HG03066 (cell line): ENCODE data around the gene TUBA1C.
"Not testable (repeated sequence)": the region's sequence is repeated elsewhere in the genome, so short reads cannot be mapped to it uniquely, and the experiment has no call there.

Source experiments
- ATAC-seq: cut with Tn5 transposase; IDR thresholded peaks from one replicate; pipeline ENCODE4 v1.9.1; 2021; ENCODE audit warnings: low read depth; ENCODE audit not compliant: unreplicated experiment

Gene TUBA1C

DNA sequence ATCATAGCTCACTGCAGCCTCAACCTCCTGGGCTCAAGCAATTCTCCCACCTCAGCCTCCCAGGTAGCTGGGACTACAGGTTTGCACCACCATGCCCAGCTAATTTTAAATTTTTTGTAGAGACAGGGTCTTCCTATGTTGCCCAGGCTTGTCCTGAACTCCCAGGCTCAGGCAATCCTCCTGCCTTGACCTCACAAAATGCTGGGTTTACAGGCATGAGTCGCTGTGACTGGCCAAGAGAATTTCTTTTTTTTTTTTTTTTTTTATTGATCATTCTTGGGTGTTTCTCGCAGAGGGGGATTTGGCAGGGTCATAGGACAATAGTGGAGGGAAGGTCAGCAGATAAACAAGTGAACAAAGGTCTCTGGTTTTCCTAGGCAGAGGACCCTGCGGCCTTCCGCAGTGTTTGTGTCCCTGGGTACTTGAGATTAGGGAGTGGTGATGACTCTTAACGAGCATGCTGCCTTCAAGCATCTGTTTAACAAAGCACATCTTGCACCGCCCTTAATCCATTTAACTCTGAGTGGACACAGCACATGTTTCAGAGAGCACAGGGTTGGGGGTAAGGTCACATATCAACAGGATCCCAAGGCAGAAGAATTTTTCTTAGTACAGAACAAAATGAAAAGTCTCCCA is 18.0 kb downstream of the TUBA1C start:
- not testable (repeated sequence) for ATAC-seq

DNA sequence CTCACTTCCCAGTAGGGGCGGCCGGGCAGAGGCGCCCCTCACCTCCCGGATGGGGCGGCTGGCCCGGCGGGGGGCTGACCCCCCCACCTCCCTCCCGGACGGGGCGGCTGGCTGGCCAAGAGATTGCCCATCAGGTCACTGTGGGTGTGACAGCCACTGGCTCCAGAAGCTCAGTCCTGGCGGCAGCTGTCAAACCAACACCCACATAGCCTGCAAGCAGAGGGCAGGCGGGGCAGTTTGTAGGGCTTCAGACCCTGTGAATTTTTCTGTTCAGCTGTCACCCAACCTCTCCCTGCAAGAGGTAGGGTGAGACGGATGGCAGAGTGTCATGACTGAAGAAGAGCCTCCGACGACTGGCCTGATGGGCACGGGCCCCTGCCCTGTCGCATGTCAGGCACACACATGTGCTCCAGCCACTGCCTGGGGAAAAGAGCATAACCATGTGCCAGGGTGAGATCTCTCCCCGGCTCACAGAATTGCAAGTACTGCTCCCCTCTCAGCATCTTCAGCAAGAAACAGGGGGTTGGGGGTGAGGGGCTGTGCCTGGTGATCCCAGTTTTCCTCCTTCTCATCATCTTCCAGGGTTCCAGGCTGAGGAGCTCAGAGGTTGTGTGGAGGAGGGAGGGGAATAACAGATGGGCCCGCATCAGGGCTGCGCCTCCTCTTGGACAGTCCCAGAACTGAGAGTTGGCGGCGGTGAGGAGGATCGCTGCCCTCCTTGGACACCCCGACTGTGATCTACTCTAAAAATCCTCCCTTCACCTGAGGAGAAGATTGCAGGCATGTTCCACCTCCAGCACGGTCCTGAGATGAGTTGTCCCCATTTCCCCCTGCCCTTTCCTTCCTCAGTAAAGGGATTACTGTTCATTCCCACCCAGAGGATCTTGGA is 18.9 kb downstream of the TUBA1C start:
- no peak for ATAC-seq

DNA sequence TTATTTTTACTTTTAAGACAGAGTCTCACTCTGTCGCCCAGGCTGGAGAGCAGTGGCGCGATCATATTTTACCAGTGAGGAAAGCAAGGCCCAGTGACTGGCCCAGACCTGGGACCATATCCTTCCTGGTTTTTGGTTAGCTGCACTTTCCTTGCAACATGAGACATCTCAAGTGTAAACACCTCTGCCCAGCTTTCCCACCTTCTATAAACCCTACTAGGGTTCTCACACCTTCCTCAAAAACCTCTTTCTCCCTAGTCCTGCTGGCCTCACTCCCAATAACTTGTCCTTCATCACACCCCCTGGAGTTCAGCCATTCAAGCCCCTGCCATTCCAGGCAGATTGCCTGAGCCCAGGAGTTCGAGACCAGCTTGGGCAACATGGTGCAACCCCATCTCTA is 19.8 kb downstream of the TUBA1C start:
- no peak for ATAC-seq

GRCh38 chr12:49287876-49288275 is 23.0 kb downstream of the TUBA1C start:
- no peak for ATAC-seq

DNA sequence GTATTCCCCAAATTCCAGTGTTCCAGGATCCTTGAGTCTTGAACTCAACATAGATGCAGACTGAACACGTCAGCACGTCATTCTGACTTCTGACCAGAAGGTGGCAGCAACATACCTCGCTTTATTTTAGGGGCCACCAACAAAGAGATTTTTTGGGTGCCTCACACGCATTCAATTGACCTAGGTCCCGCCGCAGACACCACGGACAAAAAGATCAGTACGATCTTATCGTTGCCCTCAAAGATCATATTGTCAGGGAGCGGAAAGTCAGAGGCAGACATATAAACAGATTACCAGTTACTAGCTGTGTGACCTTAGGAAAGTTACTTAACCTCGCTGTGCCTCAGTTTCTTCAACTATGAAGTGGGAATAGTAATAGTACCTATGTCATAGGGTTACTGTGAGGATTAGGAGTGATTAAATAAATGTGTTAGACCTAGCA is 23.6 kb downstream of the TUBA1C start:
- ATAC-seq, result no peak

DNA sequence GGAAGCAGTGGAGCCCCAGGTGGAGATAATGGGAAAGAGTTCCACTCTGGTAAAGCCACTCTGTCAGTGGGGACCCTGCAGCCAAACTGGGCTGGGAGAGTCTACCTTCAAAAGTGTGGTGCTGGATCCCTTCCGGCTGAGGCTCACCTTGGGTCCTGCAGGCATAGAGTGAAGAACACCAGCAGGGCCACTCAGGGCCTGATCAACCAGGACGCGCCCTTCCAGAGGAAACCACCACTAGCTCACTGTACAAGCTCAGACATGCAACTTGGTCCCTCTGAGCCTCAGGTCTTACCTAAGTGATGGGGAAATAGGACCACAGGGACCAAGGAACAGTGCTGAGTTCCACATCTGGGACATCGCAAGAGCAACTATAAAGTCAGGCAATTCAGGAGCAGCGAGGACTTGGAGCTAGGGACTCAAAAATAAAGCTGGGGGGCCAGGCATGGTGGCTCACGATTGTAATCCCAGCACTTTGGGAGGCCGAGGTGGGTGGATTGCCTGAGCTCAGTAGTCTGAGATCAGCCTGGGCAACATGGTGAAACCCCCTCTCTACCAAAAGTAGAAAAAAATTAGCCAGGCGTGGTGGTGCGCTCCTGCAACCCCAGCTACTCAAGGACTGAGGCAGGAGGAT is 24.2 kb downstream of the TUBA1C start:
- ATAC-seq, result no peak

- no peak for ATAC-seq
These were observed 27.8 kb downstream of the TUBA1C start for GRCh38 chr12:49292729-49293055.

DNA sequence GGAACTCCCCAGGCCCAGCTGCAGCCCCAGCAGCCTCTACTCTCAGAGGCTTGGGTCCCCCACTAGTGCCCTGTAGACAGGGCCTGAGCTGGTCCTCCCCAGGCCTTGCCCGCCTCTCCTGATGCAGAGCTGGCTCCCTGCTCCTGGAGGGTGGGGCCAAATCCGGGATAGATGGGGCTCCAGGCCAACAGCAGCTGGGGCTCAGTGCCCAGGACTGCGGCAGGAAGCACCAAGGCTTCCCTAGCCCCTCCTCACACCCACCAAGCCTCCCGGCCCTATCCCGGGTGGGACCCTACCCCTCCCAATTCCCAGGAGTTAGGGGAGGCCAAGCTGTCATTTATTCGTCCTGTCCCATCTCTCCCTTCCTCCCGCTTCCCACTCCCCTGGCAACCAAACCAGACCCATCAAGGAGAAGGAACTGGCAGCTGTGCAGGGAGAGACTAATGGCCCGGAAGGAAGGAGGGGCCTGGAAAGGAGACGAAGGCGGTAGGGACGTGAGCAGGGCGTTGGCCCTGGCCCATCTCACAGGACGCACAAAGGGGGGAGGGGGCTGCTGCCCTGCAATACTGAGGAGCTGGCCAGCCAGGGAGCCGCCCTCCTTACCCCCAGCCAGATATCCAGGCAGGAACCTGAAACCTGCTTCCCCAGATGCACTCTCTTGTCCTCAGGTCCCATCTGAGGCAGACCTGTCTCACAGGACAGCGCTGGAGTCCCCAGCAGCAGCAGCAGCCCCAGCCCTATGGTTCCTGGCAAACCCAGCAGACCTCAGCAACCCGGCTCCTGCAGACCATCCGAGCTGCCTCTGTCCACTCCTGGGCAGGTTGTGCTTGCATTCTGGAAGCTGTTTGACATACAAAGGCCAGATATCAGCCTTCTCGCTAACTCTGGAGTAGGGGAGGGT is 28.4 kb downstream of the TUBA1C start:
- no peak for ATAC-seq

DNA sequence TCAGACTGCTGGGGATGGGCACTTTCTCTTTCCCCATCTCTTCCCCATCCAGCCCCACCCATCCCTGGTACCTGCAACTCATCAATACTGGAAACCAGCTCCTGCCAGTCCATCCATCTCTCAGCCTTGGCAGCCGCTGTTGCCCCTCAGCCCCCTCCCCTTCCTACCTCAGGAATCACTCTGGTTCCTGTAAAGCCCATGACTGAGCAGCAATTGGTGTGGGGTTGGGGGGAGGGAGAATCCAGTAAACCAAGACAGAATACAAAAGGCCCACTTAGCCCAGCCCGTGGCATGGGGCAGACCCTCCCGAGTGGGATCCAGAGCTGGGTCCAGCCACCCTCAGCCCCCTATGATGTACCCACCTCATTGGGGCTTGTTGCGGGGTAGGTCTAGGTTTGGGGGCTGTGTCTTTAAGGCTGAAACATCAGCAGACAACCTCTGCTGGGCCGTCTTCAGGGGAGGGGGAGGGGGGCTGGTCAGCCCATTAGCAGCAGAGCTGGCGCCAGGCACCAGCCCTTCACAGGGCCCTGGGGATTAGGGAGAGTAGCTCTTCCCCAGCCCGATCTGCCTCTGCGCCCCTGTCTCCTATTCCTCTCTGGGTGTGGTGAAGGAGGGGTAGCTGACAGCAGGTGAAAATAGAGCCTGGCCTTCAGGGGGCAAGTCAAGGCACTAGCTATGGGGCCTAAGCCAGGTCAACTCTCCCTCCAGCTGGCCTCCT is 29.4 kb downstream of the TUBA1C start:
- no peak for ATAC-seq

GRCh38 chr12:49294804-49295081 is 29.9 kb downstream of the TUBA1C start:
- ATAC-seq, result no peak

DNA sequence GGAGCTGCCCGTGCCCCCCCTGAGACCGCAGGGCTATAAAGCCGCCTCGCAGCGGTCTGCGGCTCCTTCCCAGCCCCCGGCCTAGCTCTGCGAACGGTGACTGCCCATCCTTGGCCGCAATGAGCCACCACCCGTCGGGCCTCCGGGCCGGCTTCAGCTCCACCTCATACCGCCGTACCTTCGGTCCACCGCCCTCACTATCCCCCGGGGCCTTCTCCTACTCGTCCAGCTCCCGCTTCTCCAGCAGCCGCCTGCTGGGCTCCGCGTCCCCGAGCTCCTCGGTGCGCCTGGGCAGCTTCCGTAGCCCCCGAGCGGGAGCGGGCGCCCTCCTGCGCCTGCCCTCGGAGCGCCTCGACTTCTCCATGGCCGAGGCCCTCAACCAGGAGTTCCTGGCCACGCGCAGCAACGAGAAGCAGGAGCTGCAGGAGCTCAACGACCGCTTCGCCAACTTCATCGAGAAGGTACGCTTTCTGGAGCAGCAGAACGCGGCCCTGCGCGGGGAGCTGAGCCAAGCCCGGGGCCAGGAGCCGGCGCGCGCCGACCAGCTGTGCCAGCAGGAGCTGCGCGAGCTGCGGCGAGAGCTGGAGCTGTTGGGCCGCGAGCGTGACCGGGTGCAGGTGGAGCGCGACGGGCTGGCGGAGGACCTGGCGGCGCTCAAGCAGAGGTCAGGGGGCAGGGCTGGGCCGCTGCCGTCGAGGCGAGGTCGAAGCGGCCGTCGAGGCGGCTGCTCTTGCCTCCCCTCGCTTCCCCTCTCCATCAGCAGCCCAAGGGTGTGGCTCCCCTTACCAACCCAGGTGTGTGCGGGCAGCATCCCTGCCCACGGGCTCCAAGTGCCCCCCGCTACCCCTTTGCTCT is 30.4 kb downstream of the TUBA1C start, which contains the start of gene PRPH:
Gene PRPH (plus strand): TSS at position 66 of the 855 bp plus-strand sequence. CDS start 54 bp downstream, at position 120.
- ATAC-seq, result no peak

DNA sequence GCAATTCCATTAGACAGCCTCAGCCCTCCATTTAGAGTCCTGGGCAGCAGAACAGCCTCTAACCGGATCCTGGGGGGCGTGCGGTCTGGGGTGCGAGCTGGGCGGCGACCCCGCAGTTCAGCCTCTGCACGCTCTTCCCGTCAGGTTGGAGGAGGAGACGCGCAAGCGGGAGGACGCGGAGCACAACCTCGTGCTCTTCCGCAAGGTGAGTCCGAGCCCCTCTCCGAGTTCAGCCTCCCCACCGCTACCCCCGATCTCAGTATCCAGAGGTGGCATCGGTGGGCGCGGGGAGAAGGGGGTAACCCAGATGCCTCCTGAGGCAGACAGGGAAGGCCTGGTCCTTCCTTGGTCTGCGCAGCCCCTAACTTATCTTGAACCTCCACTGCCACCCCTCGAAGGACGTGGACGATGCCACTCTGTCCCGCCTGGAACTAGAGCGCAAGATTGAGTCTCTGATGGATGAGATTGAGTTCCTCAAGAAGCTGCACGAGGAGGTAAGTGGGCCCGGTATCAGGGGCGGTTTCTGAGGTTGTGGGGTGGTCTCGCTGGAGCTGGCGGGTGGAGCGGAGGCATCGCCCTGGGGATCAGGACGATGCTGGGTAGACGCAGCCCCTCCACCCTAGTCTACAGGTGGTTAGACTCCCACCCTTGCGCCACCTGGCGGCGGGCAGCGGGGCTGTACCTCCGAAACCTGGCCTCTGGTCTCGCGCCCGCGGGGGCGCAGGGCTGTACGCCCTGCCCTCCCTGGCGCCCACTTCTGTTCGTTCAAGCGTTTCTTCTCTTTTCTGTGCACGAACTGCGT is 31.4 kb downstream of the TUBA1C start:
- no peak for ATAC-seq

DNA sequence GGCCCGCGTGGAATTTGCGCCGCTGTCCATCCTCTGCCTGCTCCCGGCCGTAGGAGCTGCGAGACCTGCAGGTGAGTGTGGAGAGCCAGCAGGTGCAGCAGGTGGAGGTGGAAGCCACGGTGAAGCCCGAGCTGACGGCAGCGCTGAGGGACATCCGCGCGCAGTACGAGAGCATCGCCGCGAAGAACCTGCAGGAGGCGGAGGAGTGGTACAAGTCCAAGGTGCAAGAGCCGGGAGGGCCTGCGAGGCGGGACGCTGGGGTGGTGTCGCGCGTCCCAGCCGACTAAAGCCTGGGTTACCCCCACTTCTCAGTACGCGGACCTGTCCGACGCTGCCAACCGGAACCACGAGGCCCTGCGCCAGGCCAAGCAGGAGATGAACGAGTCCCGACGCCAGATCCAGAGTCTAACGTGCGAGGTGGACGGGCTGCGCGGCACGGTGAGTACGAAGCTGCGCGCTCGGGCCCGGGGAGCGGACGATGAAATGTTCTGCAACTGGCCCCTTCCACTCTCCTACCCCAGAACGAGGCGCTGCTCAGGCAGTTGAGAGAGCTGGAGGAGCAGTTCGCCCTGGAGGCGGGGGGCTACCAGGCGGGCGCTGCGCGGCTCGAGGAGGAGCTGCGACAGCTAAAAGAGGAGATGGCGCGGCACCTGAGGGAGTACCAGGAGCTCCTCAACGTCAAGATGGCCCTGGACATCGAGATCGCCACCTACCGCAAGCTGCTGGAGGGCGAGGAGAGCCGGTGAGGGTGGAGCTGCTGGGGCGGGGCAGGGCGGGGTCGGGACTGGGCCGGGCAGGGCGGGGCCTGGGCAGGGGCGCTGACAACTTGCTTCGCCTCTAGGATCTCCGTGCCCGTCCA is 32.2 kb downstream of the TUBA1C start:
- ATAC-seq, result no peak

DNA sequence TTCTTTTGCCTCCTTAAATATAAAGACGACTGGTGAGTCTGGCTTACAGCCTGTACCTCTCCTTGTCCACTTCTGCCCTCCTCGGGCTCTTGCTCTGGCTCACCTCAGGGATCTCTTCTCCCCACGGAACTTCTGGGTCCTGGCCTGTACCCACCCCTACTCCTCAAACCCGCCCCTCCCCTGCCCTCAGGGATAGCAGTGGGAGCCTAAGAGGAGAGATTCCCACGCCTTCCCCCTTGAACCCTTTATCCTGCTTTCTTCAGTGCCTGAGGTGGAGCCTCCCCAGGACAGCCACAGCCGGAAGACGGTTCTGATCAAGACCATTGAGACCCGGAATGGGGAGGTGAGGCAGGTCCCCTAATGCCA is 32.8 kb downstream of the TUBA1C start:
- no peak for ATAC-seq

GRCh38 chr12:49298160-49298559 is 33.3 kb downstream of the TUBA1C start:
- ATAC-seq, result no peak

DNA sequence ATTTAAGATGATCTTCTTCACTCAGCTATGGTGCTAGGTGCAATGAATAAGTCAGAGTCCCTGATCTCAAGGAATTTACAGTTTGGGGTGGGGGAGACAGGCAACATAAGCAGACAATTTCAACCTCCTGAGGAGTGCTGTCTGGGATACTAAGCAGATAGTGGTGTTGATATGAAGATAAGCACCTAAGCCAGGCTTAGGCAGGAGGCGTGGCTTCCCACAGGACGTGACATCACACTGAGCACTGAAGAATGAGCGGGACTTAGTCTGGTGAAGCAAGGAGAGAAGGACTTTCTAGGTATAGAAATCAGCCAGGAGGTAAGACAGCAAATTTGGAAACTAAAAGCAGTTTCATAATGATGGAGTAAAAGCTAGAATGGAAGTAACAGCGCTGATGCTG is 36.9 kb downstream of the TUBA1C start:
- no peak for ATAC-seq

- no peak for ATAC-seq
These were observed 39.3 kb downstream of the TUBA1C start for GRCh38 chr12:49304161-49304560.
